HepG2 (cell line): ENCODE data around the gene FOXA1. TPM values are rescaled to one million over a fixed set of nuclear protein-coding genes. Genes with fewer than 3 reads are reported as not detected.
A peak's percentile ranks its signal among the peaks of the same experiment; 100 is the strongest.

Experiments used
- DNMT1 ChIP-seq: sonication (generic); formaldehyde crosslinking; IDR thresholded peaks from 2 replicates; pipeline ENCODE4 v1.5.1; 2020; ENCODE audit warnings: mild to moderate bottlenecking, missing genetic modification reagents
- FOXP1 ChIP-seq, 2 experiments: fragments of 450-650 bp in 1 of 2; IDR thresholded peaks; 2 replicates each; pipeline ENCODE4 v1.6.1; 2017 to 2018; ENCODE audit warnings: antibody characterized with exemption in 1 of 2
- GABPA ChIP-seq, 2 experiments: IDR thresholded peaks; 2 replicates each; pipeline ENCODE4 v1.6.1; 2011 to 2016; ENCODE audit warnings: low read depth in 2 of 2, low read length in 1 of 2, missing biosample characterization in 1 of 2, missing genetic modification characterization in 1 of 2
- GLMP ChIP-seq: sonication (generic); formaldehyde crosslinking; IDR thresholded peaks from 2 replicates; pipeline ENCODE4 v1.9.0; 2021; ENCODE audit warnings: missing genetic modification reagents, mild to moderate bottlenecking, borderline replicate concordance
- HIC2 ChIP-seq: sonication (generic); formaldehyde crosslinking; IDR thresholded peaks from 2 replicates; pipeline ENCODE4 v1.9.0; 2022; ENCODE audit warnings: low read depth, missing genetic modification reagents
- HNRNPL ChIP-seq: fragments of 200-400 bp; formaldehyde crosslinking; IDR thresholded peaks from 2 replicates; pipeline ENCODE4 v1.6.1; 2017; ENCODE audit warnings: mild to moderate bottlenecking, low read depth, low read length
- PHB2 ChIP-seq: fragments of 450-650 bp; IDR thresholded peaks from 2 replicates; pipeline ENCODE4 v1.6.1; 2018; ENCODE audit not compliant: partially characterized antibody
- SAFB2 ChIP-seq: sonication (generic); formaldehyde crosslinking; IDR thresholded peaks from 2 replicates; pipeline ENCODE4 v1.5.1; 2020; ENCODE audit warnings: missing genetic modification reagents, low read depth, mild to moderate bottlenecking, borderline replicate concordance
- SKIL ChIP-seq: sonication (generic); formaldehyde crosslinking; IDR thresholded peaks from 2 replicates; pipeline ENCODE4 v1.8.0; 2022; ENCODE audit warnings: missing genetic modification reagents, mild to moderate bottlenecking, moderate library complexity, borderline replicate concordance
- TEAD2 ChIP-seq: sonication (generic); formaldehyde crosslinking; IDR thresholded peaks from 2 replicates; pipeline ENCODE4 v1.9.0; 2021; ENCODE audit warnings: missing genetic modification reagents
- YEATS4 ChIP-seq: sonication (generic); formaldehyde crosslinking; IDR thresholded peaks from 2 replicates; pipeline ENCODE4 v1.4.0; 2020; ENCODE audit warnings: missing genetic modification reagents, borderline replicate concordance
- ZFP36L1 ChIP-seq: sonication (generic); formaldehyde crosslinking; IDR thresholded peaks from 2 replicates; pipeline ENCODE4 v1.8.0; 2022; ENCODE audit warnings: mild to moderate bottlenecking, missing genetic modification reagents, moderate library complexity
- ZNF263 ChIP-seq: sonication (generic); formaldehyde crosslinking; IDR thresholded peaks from 2 replicates; pipeline ENCODE4 v1.4.0; 2020; ENCODE audit warnings: missing genetic modification reagents
- ZNF703 ChIP-seq: sonication (generic); formaldehyde crosslinking; IDR thresholded peaks from 2 replicates; pipeline ENCODE4 v1.5.1; 2020; ENCODE audit warnings: missing genetic modification reagents, mild to moderate bottlenecking, moderate library complexity, borderline replicate concordance
- ZNF839 ChIP-seq: sonication (generic); formaldehyde crosslinking; IDR thresholded peaks from 2 replicates; pipeline ENCODE4 v1.4.0; 2020; ENCODE audit warnings: missing genetic modification reagents, mild to moderate bottlenecking, borderline replicate concordance
- polyA plus RNA-seq, 8 experiments: library from polyadenylated mRNA; depleted of rRNA in 3 of 8; stranded (reverse) in 7 of 8; unstranded in 1 of 8; fragments of >200 nt; fragmentation: Illumina TruSeq in 4 of 8; extraction: Trizol in 4 of 8; gene quantifications; 2 replicates each; pipeline versions ENCODE4 v1.2.1 to v1.2.3, GENCODE V29; 2011 to 2016; ENCODE audit warnings: low read depth in 4 of 8, missing spikeins in 1 of 8, mixed read lengths in 1 of 8; ENCODE audit not compliant: insufficient read depth in 1 of 8
- total RNA-seq, 5 experiments: library from RNA; depleted of rRNA; stranded (reverse); fragments of >200 nt; fragmentation: Illumina TruSeq; extraction: Trizol; gene quantifications; 2 replicates each; pipeline ENCODE4 v1.2.3, GENCODE V29; 2016; ENCODE audit warnings: low read depth in 1 of 5
- TF ChIP-seq, protein P1 (sequence below), 2 experiments: sonication (generic) in 1 of 2; formaldehyde crosslinking in 1 of 2; IDR thresholded peaks; 2 replicates each; pipeline versions ENCODE4 v1.5.1 to v1.6.1; 2011 to 2020; ENCODE audit warnings: borderline replicate concordance in 1 of 2, low read depth in 1 of 2, low read length in 1 of 2, mild to moderate bottlenecking in 1 of 2, missing genetic modification reagents in 1 of 2, moderate library complexity in 1 of 2

Gene FOXA1
- total and polyA plus RNA-seq, 2 of the 13 experiments (the other 11 are each of a cell fraction or from before 2014, with no cell fraction given): 43.4 to 58.6 TPM

DNA sequence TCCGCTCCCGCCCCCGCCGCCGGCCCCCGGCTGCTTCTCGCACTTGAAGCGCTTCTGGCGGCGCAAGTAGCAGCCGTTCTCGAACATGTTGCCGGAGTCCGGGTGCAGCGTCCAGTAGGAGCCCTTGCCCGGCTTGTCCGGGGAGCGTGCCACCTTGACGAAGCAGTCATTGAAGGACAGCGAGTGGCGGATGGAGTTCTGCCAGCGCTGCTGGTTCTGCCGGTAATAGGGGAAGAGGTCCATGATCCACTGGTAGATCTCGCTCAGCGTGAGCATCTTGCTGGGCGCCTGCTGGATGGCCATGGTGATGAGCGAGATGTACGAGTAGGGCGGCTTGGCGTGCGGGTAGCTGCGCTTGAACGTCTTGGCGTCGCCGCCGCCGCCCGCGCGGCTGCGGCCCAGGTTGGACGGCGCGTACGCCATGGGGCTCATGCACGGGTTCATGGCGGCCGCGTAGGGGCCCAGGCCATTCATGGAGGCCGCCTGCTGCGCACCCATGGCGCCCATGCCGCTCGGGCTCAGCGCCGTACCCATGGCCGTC lies 3.0 kb downstream of the FOXA1 start (continued):
- no peak for TF ChIP-seq SKIL (CRISPR knock-in tag)
- TF ChIP-seq ZNF263: no peak
- no peak for TF ChIP-seq FOXP1 (IDR thresholded peaks at IDR 0.05)
- no peak for TF ChIP-seq FOXP1 (CRISPR knock-in tag; IDR thresholded peaks at IDR 0.05)
- TF ChIP-seq YEATS4 (CRISPR knock-in tag): no peak
- peak; percentile 60; the same call in 1 of the 2 replicates for TF ChIP-seq DNMT1 (CRISPR knock-in tag)
- TF ChIP-seq HNRNPL: peak; percentile 47
- no peak for TF ChIP-seq GLMP (CRISPR knock-in tag)
- TF ChIP-seq ZNF839 (CRISPR knock-in tag): no peak
- no peak for TF ChIP-seq ZFP36L1 (CRISPR knock-in tag)
- TF ChIP-seq, protein P1, sequence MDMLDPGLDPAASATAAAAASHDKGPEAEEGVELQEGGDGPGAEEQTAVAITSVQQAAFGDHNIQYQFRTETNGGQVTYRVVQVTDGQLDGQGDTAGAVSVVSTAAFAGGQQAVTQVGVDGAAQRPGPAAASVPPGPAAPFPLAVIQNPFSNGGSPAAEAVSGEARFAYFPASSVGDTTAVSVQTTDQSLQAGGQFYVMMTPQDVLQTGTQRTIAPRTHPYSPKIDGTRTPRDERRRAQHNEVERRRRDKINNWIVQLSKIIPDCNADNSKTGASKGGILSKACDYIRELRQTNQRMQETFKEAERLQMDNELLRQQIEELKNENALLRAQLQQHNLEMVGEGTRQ (IDR thresholded peaks at IDR 0.05; ENCODE audit: low read depth, low read length): no peak
- TF ChIP-seq, protein P1 (CRISPR knock-in tag; IDR thresholded peaks at IDR 0.05; ENCODE audit: borderline replicate concordance): no peak
- no peak for TF ChIP-seq PHB2
- no peak for TF ChIP-seq ZNF703
- no peak; the same call in 1 of the 2 replicates for TF ChIP-seq HIC2 (CRISPR knock-in tag)
- no peak for TF ChIP-seq SAFB2
- no peak for TF ChIP-seq GABPA (IDR thresholded peaks at IDR 0.05; ENCODE audit: low read depth, low read length)
- no peak for TF ChIP-seq GABPA (CRISPR knock-in tag; IDR thresholded peaks at IDR 0.05; ENCODE audit: low read depth)
- no peak for TF ChIP-seq TEAD2 (CRISPR knock-in tag)
